H1 (cell line): ENCODE data around the gene PREX1. TPM values are rescaled to one million over a fixed set of nuclear protein-coding genes. Genes with fewer than 3 reads are reported as not detected.

Source experiments
- CTCF ChIA-PET: fragments of 300-600 bp; sonication (Branson Sonifier 250); formaldehyde crosslinking; loops from one replicate; lab custom pipeline; 2021; ENCODE audit not compliant: partially characterized antibody; lab: Charles Lee
- POLR2A ChIA-PET: fragments of 300-600 bp; sonication (Branson Sonifier 250); formaldehyde crosslinking; loops from one replicate; lab custom pipeline; 2021; ENCODE audit warnings: inconsistent platforms; ENCODE audit not compliant: partially characterized antibody; lab: Charles Lee
- DNase-seq, 2 experiments: peaks; one replicate each; pipeline versions ENCODE4 v3.0.0 to v3.0.0-alpha.2; 2010 to 2022; ENCODE audit warnings: low spot score in 2 of 2, low read depth in 1 of 2, mixed read lengths in 1 of 2
- FAIRE-seq: peaks from 2 replicates; lab custom pipeline; 2011; peaks lifted over from hg19 to GRCh38; lab: Jason Lieb, UNC
- H2AFZ ChIP-seq: 2 replicates; pipeline ENCODE4 v1.8.1; 2012; ENCODE audit warnings: low read length, inconsistent platforms
- H2AK5ac ChIP-seq: 2 replicates; pipeline ENCODE4 v1.6.1; 2013; ENCODE audit warnings: low read depth, low read length
- H2BK120ac ChIP-seq: replicated peaks from 2 replicates; pipeline ENCODE3; 2013; ENCODE audit warnings: low read depth, low read length, inconsistent platforms
- H2BK12ac ChIP-seq: 2 replicates; pipeline ENCODE4 v1.6.1; 2013; ENCODE audit warnings: low read depth, low read length
- H2BK15ac ChIP-seq: 2 replicates; pipeline ENCODE4 v1.6.1; 2013; ENCODE audit warnings: low read length
- H2BK20ac ChIP-seq: 2 replicates; pipeline ENCODE4 v1.6.1; 2013; ENCODE audit warnings: low read length
- H2BK5ac ChIP-seq: 2 replicates; pipeline ENCODE4 v1.6.1; 2013; ENCODE audit warnings: low read depth, low read length
- H3K14ac ChIP-seq: 2 replicates; pipeline ENCODE4 v1.6.1; 2013; ENCODE audit warnings: inconsistent platforms; ENCODE audit not compliant: insufficient read length
- H3K18ac ChIP-seq: 2 replicates; pipeline ENCODE4 v1.6.1; 2013; ENCODE audit warnings: low read length; ENCODE audit errors: extremely low read depth
- H3K23ac ChIP-seq: 2 replicates; pipeline ENCODE4 v1.6.1; 2013; ENCODE audit warnings: inconsistent platforms; ENCODE audit not compliant: insufficient read length
- H3K23me2 ChIP-seq: 2 replicates; pipeline ENCODE4 v1.6.1; 2013; ENCODE audit warnings: low read depth, low read length
- H3K27ac ChIP-seq: 2 replicates; pipeline ENCODE4 v1.6.1; 2011; ENCODE audit warnings: low read depth, low read length, inconsistent platforms
- H3K27me3 ChIP-seq, 4 experiments: replicated peaks in 1 of 4; 1 replicate in 1 of 4; 2 replicates in 3 of 4; pipeline versions ENCODE4 v1.6.1 to v1.8.1; 2011 to 2013; ENCODE audit warnings: low read length in 3 of 4, mild to moderate bottlenecking in 3 of 4, inconsistent platforms in 2 of 4, mixed read lengths in 2 of 4, moderate library complexity in 1 of 4; ENCODE audit not compliant: control insufficient read depth in 3 of 4, insufficient read depth in 3 of 4; ENCODE audit errors: extremely low read depth in 1 of 4
- H3K36me3 ChIP-seq, 4 experiments: 2 replicates each; pipeline versions ENCODE4 v1.6.1 to v1.8.1; 2011 to 2013; ENCODE audit warnings: mild to moderate bottlenecking in 4 of 4, low read length in 3 of 4, moderate library complexity in 2 of 4, control low read depth in 1 of 4, inconsistent platforms in 1 of 4; ENCODE audit not compliant: insufficient read depth in 4 of 4, control insufficient read depth in 2 of 4
- H3K4ac ChIP-seq: replicated peaks from 2 replicates; pipeline ENCODE3; 2013; ENCODE audit warnings: low read length, low read depth, mixed read lengths, inconsistent platforms; ENCODE audit not compliant: insufficient read length
- H3K4me1 ChIP-seq, 4 experiments: replicated peaks in 1 of 4; 1 replicate in 1 of 4; 2 replicates in 3 of 4; pipeline versions ENCODE4 v1.6.1 to v1.8.1; 2011 to 2013; ENCODE audit warnings: low read length in 3 of 4, inconsistent platforms in 2 of 4, mixed read lengths in 1 of 4; ENCODE audit not compliant: insufficient read depth in 4 of 4, control insufficient read depth in 3 of 4
- H3K4me2 ChIP-seq, 2 experiments: 2 replicates each; pipeline versions ENCODE4 v1.6.1 to v1.8.1; 2011 to 2013; ENCODE audit warnings: low read depth in 2 of 2, low read length in 2 of 2, control low read depth in 1 of 2, inconsistent platforms in 1 of 2, mild to moderate bottlenecking in 1 of 2; ENCODE audit not compliant: insufficient read depth in 1 of 2
- H3K4me3 ChIP-seq, 4 experiments: fragments of 200-600, 300-600 bp in 1 of 4; sonication (generic), shearing (Covaris generic), sonication (Bioruptor Twin) in 1 of 4; 2 replicates each; pipeline versions ENCODE4 v1.5.1 to v1.8.1; 2011 to 2016; ENCODE audit warnings: low read length in 4 of 4, low read depth in 3 of 4, control low read depth in 2 of 4, inconsistent platforms in 2 of 4, mild to moderate bottlenecking in 2 of 4, mixed read lengths in 1 of 4, moderate library complexity in 1 of 4; ENCODE audit not compliant: insufficient read depth in 2 of 4; ENCODE audit errors: extremely low read depth in 1 of 4
- H3K56ac ChIP-seq: replicated peaks from 2 replicates; pipeline ENCODE3; 2013; ENCODE audit warnings: low read depth, mild to moderate bottlenecking, mixed read lengths, low read length, inconsistent platforms; ENCODE audit not compliant: insufficient read length
- H3K79me1 ChIP-seq: 2 replicates; pipeline ENCODE4 v1.6.1; 2013; ENCODE audit warnings: low read depth, low read length, control low read depth
- H3K79me2 ChIP-seq, 2 experiments: 2 replicates each; pipeline versions ENCODE4 v1.6.1 to v1.8.1; 2012 to 2013; ENCODE audit warnings: low read length in 2 of 2, mild to moderate bottlenecking in 2 of 2, inconsistent platforms in 1 of 2; ENCODE audit not compliant: insufficient read depth in 2 of 2, control insufficient read depth in 1 of 2
- H3K9ac ChIP-seq, 4 experiments: replicated peaks in 1 of 4; 1 replicate in 1 of 4; 2 replicates in 3 of 4; pipeline versions ENCODE4 v1.6.1 to v1.8.1; 2011 to 2013; ENCODE audit warnings: low read depth in 3 of 4, low read length in 3 of 4, control low read depth in 2 of 4, mild to moderate bottlenecking in 2 of 4, moderate library complexity in 2 of 4, inconsistent platforms in 1 of 4; ENCODE audit errors: extremely low read depth in 1 of 4
- H3K9me3 ChIP-seq, 2 experiments: 2 replicates each; pipeline versions ENCODE4 v1.6.1 to v1.8.1; 2012 to 2013; ENCODE audit warnings: mild to moderate bottlenecking in 2 of 2, moderate library complexity in 2 of 2, control low read depth in 1 of 2, inconsistent platforms in 1 of 2, low read depth in 1 of 2, low read length in 1 of 2, mixed read lengths in 1 of 2; ENCODE audit not compliant: insufficient read depth in 2 of 2
- H4K20me1 ChIP-seq, 2 experiments: replicated peaks in 1 of 2; 2 replicates each; pipeline versions ENCODE3 to v1.8.1; 2011 to 2013; ENCODE audit warnings: inconsistent platforms in 2 of 2, low read length in 2 of 2, mild to moderate bottlenecking in 1 of 2; ENCODE audit not compliant: insufficient read depth in 2 of 2, control insufficient read depth in 1 of 2
- H4K5ac ChIP-seq: 2 replicates; pipeline ENCODE4 v1.6.1; 2013; ENCODE audit warnings: low read length, low read depth, mixed read lengths, inconsistent platforms; ENCODE audit not compliant: insufficient read length
- H4K8ac ChIP-seq: 2 replicates; pipeline ENCODE4 v1.8.0; 2013; ENCODE audit warnings: mild to moderate bottlenecking, moderate library complexity, low read length, inconsistent platforms; ENCODE audit not compliant: insufficient read depth; ENCODE audit errors: extremely low read depth
- H4K91ac ChIP-seq: replicated peaks from 2 replicates; pipeline ENCODE3; 2013; ENCODE audit warnings: low read length, mixed read lengths, inconsistent platforms; ENCODE audit not compliant: insufficient read length
- BCL11A ChIP-seq, 2 experiments: IDR thresholded peaks; one replicate each; pipeline ENCODE4 v1.6.1; 2011; ENCODE audit warnings: low read depth in 2 of 2, low read length in 2 of 2, mild to moderate bottlenecking in 2 of 2
- CBX8 ChIP-seq: fragments of 300-800, 300-1000 bp; sonication (generic); IDR thresholded peaks from 2 replicates; pipeline ENCODE4 v1.7.1; 2016; ENCODE audit warnings: low read depth, low read length, borderline replicate concordance
- EP300 ChIP-seq, 2 experiments: IDR thresholded peaks; 1 replicate in 1 of 2; 2 replicates in 1 of 2; pipeline ENCODE4 v1.6.1; 2011 to 2012; ENCODE audit warnings: low read depth in 2 of 2, low read length in 2 of 2, mild to moderate bottlenecking in 2 of 2, borderline replicate concordance in 1 of 2, inconsistent platforms in 1 of 2, moderate library complexity in 1 of 2
- KDM1A ChIP-seq: fragments of 200-600, 300-600 bp; sonication (generic); IDR thresholded peaks from 2 replicates; pipeline ENCODE4 v1.7.1; 2016; ENCODE audit warnings: mild to moderate bottlenecking, low read length, borderline replicate concordance
- KDM4A ChIP-seq: IDR thresholded peaks from one replicate; pipeline ENCODE4 v1.7.1; 2012; ENCODE audit warnings: low read depth, mild to moderate bottlenecking, moderate library complexity, low read length, inconsistent platforms; ENCODE audit not compliant: severe bottlenecking
- MAX ChIP-seq: IDR thresholded peaks from 2 replicates; pipeline ENCODE4 v1.6.1; 2012; ENCODE audit warnings: inconsistent platforms
- RNF2 ChIP-seq: fragments of 200-900, 300-1000 bp; sonication (generic); IDR thresholded peaks from 2 replicates; pipeline ENCODE4 v1.7.1; 2016; ENCODE audit warnings: borderline replicate concordance, low read depth, mild to moderate bottlenecking, antibody characterized with exemption, low read length; ENCODE audit not compliant: poor library complexity, severe bottlenecking; ENCODE audit errors: missing control alignments
- SAP30 ChIP-seq: fragments of 300-600 bp; sonication (generic); IDR thresholded peaks from 2 replicates; pipeline ENCODE4 v1.7.1; 2012; ENCODE audit warnings: low read length, moderate library complexity, mild to moderate bottlenecking, inconsistent platforms; ENCODE audit not compliant: insufficient read depth, insufficient replicate concordance
- SIRT6 ChIP-seq: IDR thresholded peaks from one replicate; pipeline ENCODE4 v1.7.1; 2012; ENCODE audit warnings: low read length, inconsistent platforms
- SP1 ChIP-seq: IDR thresholded peaks from 2 replicates; pipeline ENCODE4 v1.6.1; 2011; ENCODE audit warnings: low read depth, low read length
- USF2 ChIP-seq: IDR thresholded peaks from 2 replicates; pipeline ENCODE4 v1.6.1; 2011; ENCODE audit warnings: low read length, improper control_type of control experiment
- YY1 ChIP-seq: IDR thresholded peaks from 2 replicates; pipeline ENCODE4 v1.6.1; 2011; ENCODE audit warnings: low read depth, mild to moderate bottlenecking, low read length
- WGBS, 2 experiments: shearing (Covaris generic) in 1 of 2; methylation state at CpG; one replicate each; pipeline versions ENCODE4 v1.1.6 to v1.1.7; 2013 to 2015; ENCODE audit warnings: low lambda C conversion rate in 2 of 2, mixed read lengths in 2 of 2, inconsistent platforms in 1 of 2, low coverage in 1 of 2, missing lambda C conversion rate in 1 of 2; ENCODE audit not compliant: insufficient replicate concordance in 2 of 2, insufficient coverage in 1 of 2, insufficient read length in 1 of 2; ENCODE audit errors: extremely low coverage in 1 of 2, missing lambda C conversion rate in 1 of 2; 5-methylcytosine and 5-hydroxymethylcytosine counted together
- polyA plus RNA-seq, 7 experiments: library from polyadenylated mRNA; depleted of rRNA in 3 of 7; stranded (reverse) in 5 of 7; unstranded in 2 of 7; fragments of >200 nt in 5 of 7; fragments of 200-250 nt in 2 of 7; gene quantifications; 1 replicate in 5 of 7; 2 replicates in 1 of 7; 4 replicates in 1 of 7; pipeline versions ENCODE4 v1.2.1 to v1.2.3, GENCODE V29; 2011 to 2013; ENCODE audit warnings: missing spikeins in 2 of 7, mixed read lengths in 2 of 7
- total RNA-seq: library from RNA; stranded (reverse); fragmentation: NEBNext Ultra II Directional; extraction: Animal tissue kit (Norgen Biotek cat#: 25700); gene quantifications from 2 replicates; pipeline ENCODE4 v1.2.1, GENCODE V29; 2021

PREX1 gene
- total and polyA plus RNA-seq, 2 of the 8 experiments (the other 6 are each of a cell fraction or from before 2014, with no cell fraction given), result 10.7 to 12.8 TPM

- Histone ChIP-seq H2AFZ (no peak overlapping the region), H2AK5ac (no peak overlapping the region), H3K14ac (no peak overlapping the region), H3K23me2 (no peaks in the 10 kb centered on the region), H3K18ac (no peak overlapping the region), H3K27me3 (peaks cover 0 to 8% (median 3%) of the 10 kb centered on the region in 4 experiments; a peak in 6 of 7 replicates), H3K9ac (no peak overlapping the region), H3K4me3 (no peak overlapping the region), H2BK120ac (no peak overlapping the region), H2BK15ac (no peak overlapping the region), H2BK5ac (no peak overlapping the region), H3K79me2 (no peaks in the 10 kb centered on the region), H3K23ac (no peak overlapping the region), H3K4me1 (no peaks in the 10 kb centered on the region; a peak in 1 of 7 replicates), H4K91ac (no peak overlapping the region), H3K4ac (no peak overlapping the region), H4K20me1 (no peaks in the 10 kb centered on the region), H3K4me2 (no peak overlapping the region), H2BK20ac (no peak overlapping the region), H2BK12ac (no peak overlapping the region), H4K8ac (no peak overlapping the region), H3K56ac (no peak overlapping the region), H4K5ac (no peak overlapping the region), H3K36me3 (no peaks in the 10 kb centered on the region), H3K79me1 (no peaks in the 10 kb centered on the region), H3K27ac (no peak overlapping the region), H3K9me3 (no peaks in the 10 kb centered on the region)
- POLR2A ChIA-PET, result no interaction called here
- DNase-seq, result no peak
- 86% methylated on average over 2 of the region's 2 CpGs; no CpG with 5 or more reads in 1 of the 2 experiments for WGBS, 2 experiments
- CTCF ChIA-PET, result interaction anchor here (0.6 to 0.7 kb wide), 2 partner anchors 83 to 115 kb away, joined by 3 to 4 read pairs; no protein-coding TSS in a partner anchor
- FAIRE-seq, result no peak
- TF ChIP-seq KDM1A (no peak), BCL11A (IDR thresholded peaks at IDR 0.05; ENCODE audit: low read depth in 2 of 2, low read length in 2 of 2) (no peak), EP300 (IDR thresholded peaks at IDR 0.05; ENCODE audit: borderline replicate concordance in 1 of 2, low read depth in 2 of 2, low read length in 2 of 2) (no peak), SIRT6 (no peak), SAP30 (no peak), CBX8 (no peak), YY1 (no peak), USF2 (no peak), MAX (no peak), SP1 (no peak), RNF2 (no peak), KDM4A (no peak)
These were observed 6.5 kb upstream of the PREX1 start for GRCh38 chr20:48834278-48834677.
